HCEC 1CT (cell line): ENCODE measurements around the gene CADPS2.

Experiments used
- DNase-seq: peaks from one replicate; pipeline ENCODE4 v3.0.0-alpha.2; 2017

CADPS2 gene

DNA sequence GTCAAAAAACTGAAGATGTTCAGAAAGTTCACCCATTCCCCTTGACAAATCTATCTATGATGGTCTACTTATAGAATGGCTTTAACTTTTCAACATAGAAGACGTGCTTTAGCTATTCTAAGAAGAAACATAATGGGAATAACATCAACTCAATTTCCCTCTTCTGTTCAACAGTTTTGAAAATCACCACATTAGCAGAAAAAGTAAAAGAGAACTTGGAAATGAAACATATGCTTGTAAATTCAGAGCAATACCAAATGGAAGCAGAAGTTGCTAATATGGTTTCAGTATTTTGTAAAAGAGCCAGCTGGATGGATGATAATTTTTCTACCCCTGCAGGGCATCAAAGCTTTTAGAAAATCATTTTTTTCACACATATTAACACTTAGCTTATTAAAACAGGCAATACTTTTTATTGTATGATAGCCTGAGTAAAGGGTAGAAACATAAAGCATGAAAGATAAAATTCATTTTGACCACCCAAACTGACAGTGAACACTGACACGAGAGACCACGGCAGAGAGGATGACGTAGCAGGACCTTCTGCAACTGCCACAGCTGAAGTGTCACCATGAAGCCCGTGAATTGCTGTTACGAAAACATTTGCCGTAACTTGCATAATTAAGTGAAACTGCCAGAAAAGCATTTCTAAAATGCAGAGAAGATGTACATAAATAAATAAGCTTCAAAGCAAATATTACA lies 542.5 kb downstream of the CADPS2 start:
- DNase-seq: no peak

DNA sequence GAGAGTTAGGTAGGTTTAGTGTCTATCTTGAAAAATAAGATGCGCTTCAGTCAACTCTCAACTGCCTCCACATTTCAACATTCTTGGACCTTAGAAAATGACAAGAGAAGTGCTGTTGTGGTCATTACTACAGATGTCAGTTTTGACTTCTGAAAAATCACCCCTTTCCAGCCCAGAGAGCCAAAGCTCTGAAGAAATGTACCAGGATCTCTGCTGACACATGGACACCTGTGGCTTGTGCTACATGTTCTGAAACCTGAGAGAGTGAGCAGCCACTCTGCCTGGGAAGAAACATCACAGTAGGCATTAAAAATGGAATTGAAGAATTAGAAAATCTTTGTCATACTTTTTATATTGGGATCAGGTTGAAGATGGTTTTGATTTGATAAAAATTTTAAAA lies 545.8 kb downstream of the CADPS2 start:
- DNase-seq: no peak

DNA sequence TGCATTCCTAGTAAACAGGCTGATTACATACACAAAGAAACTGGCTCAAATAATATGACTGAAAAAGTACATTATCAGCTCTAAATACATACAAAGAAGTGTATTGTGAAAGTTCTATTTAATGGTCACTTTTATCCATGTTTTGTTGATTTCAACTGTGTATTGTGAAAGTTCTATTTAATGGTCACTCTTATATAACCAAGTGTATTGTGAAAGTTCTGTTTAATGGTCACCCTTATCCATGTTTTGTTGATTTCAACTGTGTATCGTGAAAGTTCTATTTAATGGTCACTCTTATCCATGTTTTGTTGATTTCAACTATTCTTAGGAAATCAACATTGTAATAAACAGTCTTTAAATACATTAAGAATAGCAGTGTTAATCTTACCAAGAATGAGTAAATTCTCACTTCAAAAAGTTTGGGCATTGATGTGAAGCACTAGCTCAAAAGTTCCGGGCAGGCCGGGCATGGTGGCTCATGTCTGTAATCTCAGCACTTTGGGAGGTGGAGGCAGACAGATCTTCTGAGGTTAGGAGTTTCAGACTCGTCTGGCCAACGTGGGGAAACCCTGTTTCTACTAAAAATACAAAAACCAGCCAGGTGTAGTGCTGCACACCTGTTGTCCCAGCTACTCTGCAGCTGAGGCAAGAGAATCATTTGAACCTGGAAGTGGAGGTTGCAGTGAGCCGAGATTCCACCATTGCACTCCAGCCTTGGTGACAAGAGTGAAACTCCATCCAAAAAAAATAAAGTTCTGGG lies 546.9 kb downstream of the CADPS2 start:
- no peak for DNase-seq

- no peak for DNase-seq
Observed at GRCh38 chr7:122337011-122337410, 549.2 kb downstream of the CADPS2 start.

DNA sequence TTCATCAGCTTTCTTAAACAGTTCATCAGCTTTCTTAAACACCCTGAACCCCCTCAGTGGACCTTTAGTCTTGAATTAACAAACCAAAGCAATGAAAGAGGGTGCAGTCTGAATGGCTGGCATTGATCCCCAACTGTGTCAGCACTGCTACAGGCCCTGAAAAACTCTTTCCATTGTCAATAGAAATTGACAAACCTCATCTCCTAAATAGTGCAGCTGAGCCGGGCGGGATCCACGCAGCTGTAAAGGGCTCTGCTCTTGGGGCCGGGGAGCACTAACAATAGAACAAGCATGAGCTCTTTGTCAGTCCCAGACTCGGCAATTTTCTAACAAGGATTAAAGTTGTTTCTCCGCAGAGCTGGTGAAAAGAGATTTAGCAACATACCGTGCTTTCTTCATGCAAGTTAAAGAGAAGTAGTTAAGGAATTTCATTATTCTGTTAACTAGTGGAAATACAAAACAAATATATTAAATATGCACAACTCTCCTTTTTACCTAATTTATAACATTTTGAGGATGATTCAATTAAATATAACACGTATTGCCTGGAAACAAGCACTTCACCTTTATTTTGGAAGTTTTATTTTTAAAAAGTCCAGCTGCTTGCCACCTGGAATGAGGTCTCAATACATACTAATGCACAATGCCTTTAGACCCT lies 557.0 kb downstream of the CADPS2 start:
- no peak for DNase-seq

DNA sequence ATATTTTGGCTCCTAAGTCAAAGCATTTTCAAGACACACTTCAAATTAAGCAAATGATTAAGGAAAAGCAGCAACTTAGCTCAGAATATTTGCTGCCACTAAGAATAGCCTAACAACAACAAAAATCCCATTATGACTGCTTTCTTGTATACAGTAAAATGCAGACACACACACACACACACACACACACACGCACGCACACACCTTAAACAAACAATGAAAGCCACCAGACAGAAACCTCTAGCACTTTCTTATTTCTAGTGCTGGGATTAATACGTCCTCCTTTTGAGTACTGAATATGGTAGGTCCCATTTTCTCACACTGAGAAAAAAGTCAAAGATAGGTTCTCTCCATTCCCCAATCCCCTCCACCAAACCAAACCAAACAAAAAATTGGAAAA lies 558.3 kb downstream of the CADPS2 start:
- no peak for DNase-seq

GRCh38 chr7:122316467-122317388 lies 569.5 kb downstream of the CADPS2 start:
- DNase-seq: no peak

- no peak for DNase-seq
Observed at GRCh38 chr7:122315507-122316466, 570.5 kb downstream of the CADPS2 start.

DNA sequence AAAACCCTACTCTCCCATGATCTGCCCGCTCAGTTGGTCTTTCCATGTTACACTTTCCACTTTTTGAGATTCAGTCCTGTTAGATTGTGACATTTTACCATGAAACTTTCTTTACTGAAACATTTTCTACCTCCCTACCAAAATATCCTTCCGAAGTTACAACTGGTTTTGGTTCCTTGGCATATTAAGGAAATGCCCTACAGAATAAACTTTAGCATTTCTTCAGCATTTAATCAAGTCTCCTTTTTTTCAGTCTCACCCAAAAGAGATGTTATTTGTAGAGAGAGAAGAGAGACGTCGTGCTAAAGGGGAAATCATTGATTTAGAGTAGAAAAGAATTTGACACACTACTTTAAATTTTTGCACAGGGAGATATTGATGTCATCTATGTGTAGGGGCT lies 572.0 kb downstream of the CADPS2 start:
- DNase-seq: no peak

GRCh38 chr7:122312789-122313188 lies 573.5 kb downstream of the CADPS2 start:
- DNase-seq: no peak

- DNase-seq: no peak
Observed at GRCh38 chr7:122311734-122312450, 574.4 kb downstream of the CADPS2 start.

- DNase-seq: no peak
Observed at GRCh38 chr7:122311050-122311700, 575.1 kb downstream of the CADPS2 start.

DNA sequence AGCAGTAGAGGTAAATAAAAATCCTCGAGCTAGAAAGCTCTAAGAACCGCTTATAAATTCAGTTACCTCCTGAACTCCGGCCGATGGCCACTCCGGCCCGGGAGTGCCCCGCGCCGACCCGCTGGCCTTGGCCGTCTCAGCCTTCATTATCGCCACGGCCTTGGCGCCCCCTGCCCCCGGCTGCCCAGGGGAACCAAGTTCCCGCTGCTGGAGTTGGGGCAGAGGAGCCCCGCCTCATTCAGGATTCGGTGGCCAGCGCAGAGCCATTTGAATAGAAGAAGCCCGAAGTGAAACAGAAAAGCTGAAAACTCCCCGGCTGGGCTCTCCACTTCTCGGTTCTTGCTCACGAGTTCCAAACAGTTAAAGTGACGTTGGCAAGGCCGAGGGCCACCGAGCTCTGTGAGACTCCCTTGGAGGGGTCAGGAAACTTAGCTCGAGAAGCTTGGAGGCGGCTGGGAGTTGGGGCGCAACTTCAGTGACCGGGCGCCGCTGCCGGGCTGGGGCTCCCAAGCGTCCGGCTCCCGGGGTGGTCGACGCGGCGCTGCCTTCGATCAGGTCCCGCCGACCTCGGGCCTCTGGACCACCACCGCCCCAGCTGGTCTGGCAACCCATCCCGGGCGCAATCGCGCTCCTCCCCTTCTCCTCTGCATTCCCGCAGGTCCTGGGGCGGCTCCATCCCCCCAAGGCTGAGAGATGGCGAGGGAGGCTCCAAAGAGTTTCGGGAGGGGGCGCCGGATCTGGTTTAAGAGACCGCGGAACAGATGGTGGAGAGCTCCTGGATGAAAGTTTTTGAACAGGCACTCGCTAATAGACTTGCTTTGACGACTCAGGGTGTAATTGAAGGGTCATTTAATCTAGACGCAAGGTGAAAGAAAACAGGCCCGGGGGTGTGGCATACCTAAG lies 575.9 kb downstream of the CADPS2 start:
- no peak for DNase-seq

DNA sequence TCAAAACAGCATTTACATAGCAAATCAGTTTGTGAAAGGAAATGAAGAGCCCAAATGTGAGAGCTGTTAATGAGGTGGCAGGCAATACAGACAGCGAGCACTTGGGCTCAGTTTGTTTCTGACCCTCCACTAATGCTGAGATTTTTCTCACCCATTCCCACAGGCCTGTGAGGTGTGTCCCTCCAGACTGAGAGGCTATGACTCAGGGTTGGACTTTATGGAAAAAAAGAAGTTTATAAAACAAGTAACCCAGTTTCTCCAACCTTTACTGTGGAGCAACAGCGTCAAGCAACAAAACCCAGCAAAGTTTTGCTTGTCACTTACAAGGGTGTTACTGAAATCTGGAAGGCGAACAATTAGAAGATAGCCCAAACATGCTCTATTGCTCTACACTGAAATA lies 576.8 kb downstream of the CADPS2 start:
- DNase-seq: no peak

- DNase-seq: no peak
Observed at GRCh38 chr7:122307228-122307621, 579.0 kb downstream of the CADPS2 start.

GRCh38 chr7:122306320-122307227 lies 579.7 kb downstream of the CADPS2 start:
- DNase-seq: no peak

DNA sequence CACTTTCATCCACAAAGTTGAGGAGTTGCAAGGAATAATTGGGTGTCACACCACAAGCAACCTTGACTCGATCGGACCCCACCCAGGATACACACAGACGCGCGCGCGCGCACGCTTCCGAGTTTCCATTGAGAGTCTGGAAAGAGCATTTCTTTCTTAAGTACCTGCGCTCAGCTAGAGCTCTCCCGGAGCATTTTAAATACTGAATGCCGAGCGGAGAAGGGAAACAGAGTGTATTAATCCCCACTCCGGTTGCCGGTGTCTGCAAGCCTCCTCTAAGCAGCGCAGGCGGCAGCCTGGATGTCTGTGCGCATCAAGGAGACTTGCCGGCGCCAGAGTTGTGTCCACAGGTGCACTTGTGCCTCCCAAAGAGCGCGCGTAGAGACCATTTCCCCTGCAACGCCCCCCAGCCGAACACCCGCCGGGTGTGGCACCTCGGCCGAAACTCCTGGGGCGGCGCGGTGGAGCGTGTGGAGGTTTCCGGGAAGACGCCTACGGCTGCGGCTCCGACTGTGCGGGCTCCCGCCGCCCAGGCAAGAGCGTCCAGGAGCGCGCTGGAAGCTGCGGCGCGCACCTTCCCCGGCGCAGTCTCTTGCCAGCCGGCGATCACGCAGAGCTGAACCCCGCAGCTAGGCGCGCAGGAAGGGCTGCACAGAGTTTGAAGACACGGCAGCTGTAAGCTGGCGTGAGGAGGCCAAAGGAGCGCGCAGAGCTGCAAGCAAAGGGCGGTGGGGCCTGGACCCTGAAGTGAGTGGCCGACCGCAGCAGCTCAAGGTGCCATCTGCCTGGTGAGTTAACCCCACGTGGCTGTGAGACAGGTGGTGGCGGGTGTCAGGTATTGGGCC lies 580.6 kb downstream of the CADPS2 start:
- DNase-seq: no peak
